KOPT-K1 (cell line): ENCODE results near the gene UST.
A peak's percentile ranks its signal among the peaks of the same experiment; 100 is the strongest.
"Not testable (repeated sequence)": the region's sequence is repeated elsewhere in the genome, so short reads cannot be mapped to it uniquely, and the experiment has no call there.

ENCODE experiments used
- H3K27ac ChIP-seq: fragments of 200-600 bp; sonication (generic); 2 replicates; pipeline ENCODE4 v1.5.1; 2016; ENCODE audit warnings: antibody characterized with exemption, mild to moderate bottlenecking, low read depth, low read length; ENCODE audit not compliant: poor library complexity, severe bottlenecking
- H3K36me3 ChIP-seq: fragments of 200-600 bp; sonication (generic); 2 replicates; pipeline ENCODE4 v1.5.1; 2017; ENCODE audit warnings: antibody characterized with exemption, mild to moderate bottlenecking, low read length, moderate library complexity; ENCODE audit not compliant: insufficient read depth
- H3K9me3 ChIP-seq: fragments of 200-600 bp; sonication (generic); 2 replicates; pipeline ENCODE4 v1.5.1; 2017; ENCODE audit warnings: antibody characterized with exemption, low read length, mild to moderate bottlenecking; ENCODE audit not compliant: insufficient read depth, poor library complexity, severe bottlenecking

UST gene

GRCh38 chr6:149033454-149033853, 286.6 kb downstream of the UST start:
- no peak overlapping the region for H3K27ac ChIP-seq
- H3K36me3 ChIP-seq, result no peaks in the 10 kb centered on the region
- no peaks in the 10 kb centered on the region for H3K9me3 ChIP-seq

GRCh38 chr6:149035766-149036165, 288.9 kb downstream of the UST start:
- Histone ChIP-seq H3K36me3 (no peaks in the 10 kb centered on the region), H3K9me3 (no peaks in the 10 kb centered on the region), H3K27ac (no peak overlapping the region)

GRCh38 chr6:149037051-149037671, 290.3 kb downstream of the UST start:
- Histone ChIP-seq H3K36me3 (no peaks in the 10 kb centered on the region), H3K9me3 (no peaks in the 10 kb centered on the region), H3K27ac (no peak overlapping the region)

GRCh38 chr6:149039025-149039424, 292.2 kb downstream of the UST start:
- not testable (repeated sequence) for H3K36me3 ChIP-seq, H3K9me3 ChIP-seq, H3K27ac ChIP-seq

- no peaks in the 10 kb centered on the region for H3K36me3 ChIP-seq
- H3K27ac ChIP-seq, result no peak overlapping the region
- no peaks in the 10 kb centered on the region for H3K9me3 ChIP-seq
Measured at GRCh38 chr6:149041953-149042352, 295.1 kb downstream of the UST start.

- H3K36me3 ChIP-seq, result no peaks in the 10 kb centered on the region
- no peak overlapping the region for H3K27ac ChIP-seq
- H3K9me3 ChIP-seq, result no peaks in the 10 kb centered on the region
Measured at GRCh38 chr6:149043476-149044130, 296.8 kb downstream of the UST start.

- peak overlapping the region; percentile 1 for H3K27ac ChIP-seq
Measured at GRCh38 chr6:149044528-149044927, 297.7 kb downstream of the UST start.

GRCh38 chr6:149045404-149045803, 298.6 kb downstream of the UST start:
- Histone ChIP-seq H3K9me3 (no peaks in the 10 kb centered on the region), H3K27ac (no peak overlapping the region), H3K36me3 (no peaks in the 10 kb centered on the region)

More at GRCh38 chr6:149044528-149044927, 297.7 kb downstream of the UST start:
- H3K36me3 ChIP-seq, result no peaks in the 10 kb centered on the region
- H3K9me3 ChIP-seq, result no peaks in the 10 kb centered on the region

GRCh38 chr6:149046164-149046821, 299.5 kb downstream of the UST start:
- H3K27ac ChIP-seq, result no peak overlapping the region
- no peaks in the 10 kb centered on the region for H3K36me3 ChIP-seq
- H3K9me3 ChIP-seq, result no peaks in the 10 kb centered on the region

- H3K27ac ChIP-seq, result no peak overlapping the region
- H3K36me3 ChIP-seq, result no peaks in the 10 kb centered on the region
- no peaks in the 10 kb centered on the region for H3K9me3 ChIP-seq
Measured at GRCh38 chr6:149046822-149047246, 300.0 kb downstream of the UST start.

- H3K27ac ChIP-seq, result no peak overlapping the region
Measured at GRCh38 chr6:149049230-149049629, 302.4 kb downstream of the UST start.

GRCh38 chr6:149050160-149050559, 303.3 kb downstream of the UST start:
- H3K36me3 ChIP-seq, result no peaks in the 10 kb centered on the region
- H3K27ac ChIP-seq, result no peak overlapping the region
- H3K9me3 ChIP-seq, result no peaks in the 10 kb centered on the region

More at GRCh38 chr6:149049230-149049629, 302.4 kb downstream of the UST start:
- H3K36me3 ChIP-seq, result no peaks in the 10 kb centered on the region
- no peaks in the 10 kb centered on the region for H3K9me3 ChIP-seq

- no peak overlapping the region for H3K27ac ChIP-seq
- no peaks in the 10 kb centered on the region for H3K36me3 ChIP-seq
- no peaks in the 10 kb centered on the region for H3K9me3 ChIP-seq
Measured at GRCh38 chr6:149052350-149053106, 305.7 kb downstream of the UST start.

- no peaks in the 10 kb centered on the region for H3K9me3 ChIP-seq
- no peak overlapping the region for H3K27ac ChIP-seq
- no peaks in the 10 kb centered on the region for H3K36me3 ChIP-seq
Measured at GRCh38 chr6:149053848-149054558, 307.2 kb downstream of the UST start.
